Central memory CD4-positive, alpha-beta T cell (primary cell): ENCODE measurements around the gene HSF2.
A peak's percentile ranks its signal among the peaks of the same experiment; 100 is the strongest.
"Not testable (repeated sequence)": the region's sequence is repeated elsewhere in the genome, so short reads cannot be mapped to it uniquely, and the experiment has no call there.

Experiments
- DNase-seq: peaks from one replicate; pipeline ENCODE4 v3.0.0; 2022

HSF2 gene

DNA sequence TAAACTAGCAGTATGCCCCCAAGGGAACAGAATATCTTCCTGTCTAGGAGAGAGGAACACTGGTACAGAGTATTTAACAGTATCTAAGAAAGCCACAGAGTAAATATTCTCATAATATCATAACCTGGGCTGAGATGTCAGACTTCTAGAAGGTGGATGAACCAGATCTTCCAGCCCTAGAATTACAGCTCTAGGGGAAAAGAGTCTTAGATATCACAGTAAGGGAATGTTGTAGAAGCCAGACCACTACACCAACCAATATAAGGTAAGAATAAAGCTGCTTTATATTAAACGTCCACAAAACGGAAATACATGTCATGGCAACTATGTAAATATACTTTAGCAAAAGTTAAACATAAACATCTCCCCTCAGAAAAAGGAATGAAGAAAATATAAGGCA lies 59.8 kb downstream of the HSF2 start:
- DNase-seq, result no peak

DNA sequence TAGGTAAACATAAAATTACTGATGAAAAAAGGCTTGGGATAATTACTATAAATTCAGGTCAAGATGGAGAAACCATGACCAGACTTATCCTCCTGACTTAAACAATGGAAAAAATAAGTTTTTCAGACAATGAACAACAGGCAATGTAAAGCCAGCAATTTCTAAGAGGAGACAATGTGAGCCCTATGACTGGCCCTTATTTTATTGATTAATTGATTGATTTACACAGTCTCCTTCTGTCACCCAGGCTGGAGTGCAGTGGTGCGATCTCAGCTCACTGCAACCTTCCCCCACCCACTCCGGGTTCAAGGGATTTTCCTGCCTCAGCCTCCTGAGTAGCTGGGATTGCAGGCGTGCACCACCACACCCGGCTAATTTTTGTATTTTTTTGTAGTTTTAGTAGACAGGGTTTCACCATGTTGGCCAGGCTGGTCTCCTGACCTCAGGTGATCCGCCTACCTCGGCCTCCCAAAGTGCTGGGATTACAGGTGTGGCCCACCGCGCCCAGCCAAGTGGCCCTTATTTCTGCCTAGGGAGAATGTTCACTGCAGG lies 60.5 kb downstream of the HSF2 start:
- DNase-seq, result not testable (repeated sequence)

- no peak for DNase-seq
Measured at GRCh38 chr6:122461885-122462284, 62.4 kb downstream of the HSF2 start.

GRCh38 chr6:122471107-122472021 lies 71.9 kb downstream of the HSF2 start, which contains the start of gene SERINC1:
Gene SERINC1, minus strand, starts transcription at chr6:122471807. Its CDS starts 70 bp downstream, at chr6:122471737.
- peak; percentile 91 for DNase-seq

GRCh38 chr6:122472022-122472340 lies 72.5 kb downstream of the HSF2 start:
- DNase-seq, result no peak

DNA sequence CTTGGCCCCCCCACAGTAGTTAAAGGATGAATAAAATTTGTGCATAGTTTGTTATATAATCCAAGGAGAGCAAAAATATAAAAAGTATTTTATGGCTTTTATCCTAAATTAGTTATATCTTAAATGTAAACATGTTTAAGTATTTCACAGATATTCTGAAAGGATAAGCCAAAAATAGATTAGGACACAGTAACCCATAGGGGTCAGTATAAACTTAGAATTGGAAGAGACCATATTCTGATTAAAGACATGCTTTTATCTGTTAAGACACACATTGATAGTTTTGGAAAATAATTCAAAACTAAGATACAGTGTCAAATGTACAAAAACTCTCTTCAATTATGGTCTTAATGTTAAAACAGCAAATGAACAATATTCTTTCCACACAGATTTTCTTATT lies 76.7 kb downstream of the HSF2 start:
- peak; percentile 23 for DNase-seq

DNA sequence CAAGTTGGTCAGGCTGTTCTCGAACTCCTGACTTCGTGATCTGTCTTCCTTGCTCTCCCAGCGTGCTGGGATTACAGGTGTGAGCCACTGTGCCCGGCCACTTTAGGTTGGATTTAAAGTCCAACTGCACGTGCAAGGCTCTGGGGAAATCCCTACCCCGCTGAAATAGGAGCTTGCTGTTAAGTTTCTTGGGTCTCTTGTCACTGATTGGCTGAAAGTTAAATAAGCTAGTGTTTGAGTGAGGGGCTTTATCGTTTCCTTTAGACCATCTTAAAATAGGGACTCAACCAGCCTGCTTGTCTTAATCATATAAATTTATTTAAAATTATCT lies 83.3 kb downstream of the HSF2 start:
- DNase-seq, result no peak
